Kidney epithelial cell (primary cell): ENCODE measurements around the gene POP5. TPM values are rescaled to one million over a fixed set of nuclear protein-coding genes. Genes with fewer than 3 reads are reported as not detected.

Experiments used
- DNase-seq: peaks from one replicate; pipeline ENCODE4 v3.0.0-alpha.2; 2010; ENCODE audit warnings: low read depth
- H3K27me3 ChIP-seq: 2 replicates; pipeline ENCODE4 v1.6.0; 2011; ENCODE audit warnings: low read length; ENCODE audit not compliant: control insufficient read depth, insufficient read depth
- H3K36me3 ChIP-seq: 2 replicates; pipeline ENCODE4 v1.5.1; 2011; ENCODE audit warnings: low read length; ENCODE audit not compliant: control insufficient read depth, insufficient read depth
- H3K4me3 ChIP-seq: 2 replicates; pipeline ENCODE4 v1.5.1; 2011; ENCODE audit warnings: low read depth, mild to moderate bottlenecking, control low read depth, low read length
- CTCF ChIP-seq: IDR thresholded peaks from 2 replicates; pipeline ENCODE4 v1.5.1; 2011; ENCODE audit warnings: mild to moderate bottlenecking, moderate library complexity, low read length, control low read depth, inconsistent platforms; ENCODE audit not compliant: insufficient read depth, poor library complexity, severe bottlenecking
- total RNA-seq: library from RNA; depleted of rRNA; stranded (reverse); fragments of >200 nt; gene quantifications from 2 replicates; pipeline ENCODE4 v1.2.3, GENCODE V29; 2015

Gene POP5
- total RNA-seq = 34.0 and 47.8 TPM in 2 replicates

GRCh38 chr12:120580787-120581723 lies at the start of gene POP5:
POP5 (minus strand) TSS chr12:120581402; CDS start chr12:120581362, 40 bp downstream.
- Histone ChIP-seq H3K27me3 (no peaks in the 10 kb centered on the region), H3K4me3 (peak within 1 kb of the TSS; percentile 85), H3K36me3 (peaks cover 4% of the 10 kb centered on the region)
- DNase-seq = peak; percentile 95
- TF ChIP-seq CTCF = no peak

- peaks cover 3% of the 10 kb centered on the region for H3K27me3 ChIP-seq
- no peak for TF ChIP-seq CTCF
- DNase-seq = no peak
Observed at GRCh38 chr12:120630104-120630892, 49.1 kb upstream of the POP5 start.

GRCh38 chr12:120628919-120629318 lies 47.7 kb upstream of the POP5 start:
- DNase-seq = no peak
- no peaks in the 10 kb centered on the region for H3K36me3 ChIP-seq
- TF ChIP-seq CTCF = peak; percentile 8
- no peak overlapping the region for H3K4me3 ChIP-seq
- peaks cover 3% of the 10 kb centered on the region for H3K27me3 ChIP-seq

More at GRCh38 chr12:120630104-120630892, 49.1 kb upstream of the POP5 start:
- Histone ChIP-seq H3K36me3 (no peaks in the 10 kb centered on the region), H3K4me3 (no peak overlapping the region)

GRCh38 chr12:120625557-120626419 lies 44.6 kb upstream of the POP5 start:
- no peaks in the 10 kb centered on the region for H3K27me3 ChIP-seq
- TF ChIP-seq CTCF = no peak
- H3K36me3 ChIP-seq = no peaks in the 10 kb centered on the region
- no peak overlapping the region for H3K4me3 ChIP-seq
- DNase-seq = no peak

- Histone ChIP-seq H3K36me3 (no peaks in the 10 kb centered on the region), H3K4me3 (no peak overlapping the region), H3K27me3 (peaks cover 9% of the 10 kb centered on the region)
- no peak for TF ChIP-seq CTCF
- no peak for DNase-seq
Observed at GRCh38 chr12:120620624-120621023, 39.4 kb upstream of the POP5 start.
